Measurements from ENCODE around the gene WDR37.
"Not testable (repeated sequence)": the region's sequence is repeated elsewhere in the genome, so short reads cannot be mapped to it uniquely, and the experiment has no call there.

Gene WDR37

GRCh38 chr10:1043532-1043995 is 12.6 kb upstream of the WDR37 start:
- DNase-seq: no peak

- DNase-seq: no peak
Measured at GRCh38 chr10:1044146-1044545, 12.0 kb upstream of the WDR37 start.

- DNase-seq: no peak
Measured at GRCh38 chr10:1044964-1045363, 11.2 kb upstream of the WDR37 start.

- no peak for DNase-seq
Measured at GRCh38 chr10:1045415-1045814, 10.8 kb upstream of the WDR37 start.

GRCh38 chr10:1047937-1048336 is 8.2 kb upstream of the WDR37 start:
- DNase-seq: no peak

- no peak for DNase-seq
Measured at GRCh38 chr10:1048349-1048731, 7.8 kb upstream of the WDR37 start.

GRCh38 chr10:1048732-1049424 is 7.3 kb upstream of the WDR37 start, which contains the start of gene IDI1:
TSS of gene IDI1 (minus strand) at chr10:1049119. CDS start at chr10:1049003, 116 bp downstream.
- DNase-seq: peak; percentile 99

- DNase-seq: no peak
Measured at GRCh38 chr10:1049425-1049958, 6.7 kb upstream of the WDR37 start.

GRCh38 chr10:1050145-1050544 is 6.0 kb upstream of the WDR37 start:
- DNase-seq: no peak

- no peak for DNase-seq
Measured at GRCh38 chr10:1050554-1050953, 5.6 kb upstream of the WDR37 start.

GRCh38 chr10:1054684-1055083 is 1.5 kb upstream of the WDR37 start:
- no peak for DNase-seq

- DNase-seq: no peak
Measured at GRCh38 chr10:1057106-1057657, 997 bp downstream of the WDR37 start.

GRCh38 chr10:1058017-1058416 is 1.8 kb downstream of the WDR37 start:
- no peak for DNase-seq

- no peak for DNase-seq
Measured at GRCh38 chr10:1059902-1060301, 3.7 kb downstream of the WDR37 start.

- DNase-seq: peak; percentile 62
Measured at GRCh38 chr10:1061930-1062774, 6.0 kb downstream of the WDR37 start.

GRCh38 chr10:1063232-1063865 is 7.2 kb downstream of the WDR37 start:
- DNase-seq: no peak

GRCh38 chr10:1064964-1065247 is 8.7 kb downstream of the WDR37 start:
- DNase-seq: no peak

GRCh38 chr10:1066734-1067133 is 10.5 kb downstream of the WDR37 start:
- not testable (repeated sequence) for DNase-seq

- DNase-seq: no peak
Measured at GRCh38 chr10:1068380-1069361, 12.5 kb downstream of the WDR37 start.

GRCh38 chr10:1070919-1071318 is 14.7 kb downstream of the WDR37 start:
- no peak for DNase-seq

- DNase-seq: no peak
Measured at GRCh38 chr10:1074052-1074747, 18.0 kb downstream of the WDR37 start.
